ENCODE results near the gene GRID1.

The GRID1 gene

GRCh38 chr10:85778074-85778473 is 588.5 kb downstream of the GRID1 start:
- DNase-seq (ENCODE audit: low read depth): no peak
- no peak overlapping the region for H3K4me3 ChIP-seq (ENCODE audit: low read depth, low read length)
- TF ChIP-seq CTCF (conservative IDR thresholded peaks at IDR 0.05; ENCODE audit: low read depth, low read length): no peak

GRCh38 chr10:85767891-85768290 is 598.7 kb downstream of the GRID1 start:
- no peak for TF ChIP-seq CTCF (conservative IDR thresholded peaks at IDR 0.05; ENCODE audit: low read depth, low read length)
- DNase-seq (ENCODE audit: low read depth): no peak
- no peak overlapping the region for H3K4me3 ChIP-seq (ENCODE audit: low read depth, low read length)

- no peak for DNase-seq (ENCODE audit: low read depth)
- H3K4me3 ChIP-seq (ENCODE audit: low read depth, low read length): no peak overlapping the region
- no peak for TF ChIP-seq CTCF (conservative IDR thresholded peaks at IDR 0.05; ENCODE audit: low read depth, low read length)
These were observed 602.5 kb downstream of the GRID1 start for GRCh38 chr10:85764108-85764507.

GRCh38 chr10:85761906-85762445 is 604.6 kb downstream of the GRID1 start:
- TF ChIP-seq CTCF (conservative IDR thresholded peaks at IDR 0.05; ENCODE audit: low read depth, low read length): no peak
- no peak overlapping the region for H3K4me3 ChIP-seq (ENCODE audit: low read depth, low read length)
- no peak for DNase-seq (ENCODE audit: low read depth)

- no peak for TF ChIP-seq CTCF (conservative IDR thresholded peaks at IDR 0.05; ENCODE audit: low read depth, low read length)
- no peak for DNase-seq (ENCODE audit: low read depth)
- H3K4me3 ChIP-seq (ENCODE audit: low read depth, low read length): no peak overlapping the region
These were observed 624.8 kb downstream of the GRID1 start for GRCh38 chr10:85741626-85742300.

GRCh38 chr10:85735997-85736396 is 630.6 kb downstream of the GRID1 start:
- no peak for DNase-seq (ENCODE audit: low read depth)
- H3K4me3 ChIP-seq (ENCODE audit: low read depth, low read length): no peak overlapping the region
- no peak for TF ChIP-seq CTCF (conservative IDR thresholded peaks at IDR 0.05; ENCODE audit: low read depth, low read length)

GRCh38 chr10:85734791-85735190 is 631.8 kb downstream of the GRID1 start:
- no peak for TF ChIP-seq CTCF (conservative IDR thresholded peaks at IDR 0.05; ENCODE audit: low read depth, low read length)
- no peak for DNase-seq (ENCODE audit: low read depth)
- H3K4me3 ChIP-seq (ENCODE audit: low read depth, low read length): no peak overlapping the region

All from choroid plexus epithelial cell (primary cell).